NT2/D1 (cell line): ENCODE results near the gene COL23A1.

Source experiments
- DNase-seq: peaks from one replicate; pipeline ENCODE4 v3.0.0-alpha.2; 2011; ENCODE audit warnings: low read depth, low spot score
- H3K27me3 ChIP-seq: 2 replicates; pipeline ENCODE4 v1.6.0; 2011; ENCODE audit warnings: mild to moderate bottlenecking; ENCODE audit not compliant: insufficient read length, insufficient read depth
- H3K36me3 ChIP-seq: 2 replicates; pipeline ENCODE4 v1.6.1; 2011; ENCODE audit warnings: mild to moderate bottlenecking, low read length, mixed read lengths; ENCODE audit not compliant: insufficient read depth, insufficient read length
- H3K4me1 ChIP-seq: 2 replicates; pipeline ENCODE4 v1.5.1; 2011; ENCODE audit not compliant: insufficient read depth, insufficient read length
- H3K4me3 ChIP-seq: 2 replicates; pipeline ENCODE4 v1.5.1; 2011; ENCODE audit warnings: low read depth; ENCODE audit not compliant: insufficient read length
- H3K9ac ChIP-seq: 2 replicates; pipeline ENCODE4 v1.6.0; 2011; ENCODE audit warnings: low read depth; ENCODE audit not compliant: insufficient read length
- H3K9me3 ChIP-seq: 2 replicates; pipeline ENCODE4 v1.5.1; 2011; ENCODE audit warnings: mild to moderate bottlenecking, low read length; ENCODE audit not compliant: insufficient read depth
- SUZ12 ChIP-seq: IDR thresholded peaks from 2 replicates; pipeline ENCODE4 v1.6.1; 2011; ENCODE audit not compliant: insufficient read length, insufficient read depth; ENCODE audit errors: extremely low read depth
- YY1 ChIP-seq: IDR thresholded peaks from 2 replicates; pipeline ENCODE4 v1.6.1; 2011; ENCODE audit not compliant: insufficient read length, insufficient read depth
- ZNF274 ChIP-seq: IDR thresholded peaks from 2 replicates; pipeline ENCODE4 v1.6.1; 2011; ENCODE audit warnings: mild to moderate bottlenecking, low read depth, low read length

The COL23A1 gene

GRCh38 chr5:178440181-178440580, 150.0 kb downstream of the COL23A1 start:
- Histone ChIP-seq H3K27me3 (no peaks in the 10 kb centered on the region), H3K9me3 (no peaks in the 10 kb centered on the region), H3K9ac (no peak overlapping the region), H3K36me3 (no peaks in the 10 kb centered on the region), H3K4me3 (no peak overlapping the region), H3K4me1 (peaks cover 3% of the 10 kb centered on the region)
- TF ChIP-seq YY1 (no peak), ZNF274 (no peak), SUZ12 (no peak)
- no peak for DNase-seq

GRCh38 chr5:178439493-178440180, 150.6 kb downstream of the COL23A1 start:
- H3K36me3 ChIP-seq: no peaks in the 10 kb centered on the region
- peaks cover 4% of the 10 kb centered on the region for H3K4me1 ChIP-seq
- no peak overlapping the region for H3K4me3 ChIP-seq
- no peak for DNase-seq
- no peaks in the 10 kb centered on the region for H3K9me3 ChIP-seq
- TF ChIP-seq ZNF274 (no peak), SUZ12 (no peak), YY1 (no peak)
- H3K27me3 ChIP-seq: no peaks in the 10 kb centered on the region
- H3K9ac ChIP-seq: no peak overlapping the region

- Histone ChIP-seq H3K27me3 (no peaks in the 10 kb centered on the region), H3K9ac (no peak overlapping the region), H3K9me3 (no peaks in the 10 kb centered on the region), H3K4me3 (no peak overlapping the region), H3K4me1 (peaks cover 7% of the 10 kb centered on the region), H3K36me3 (no peaks in the 10 kb centered on the region)
- no peak for TF ChIP-seq YY1
- TF ChIP-seq SUZ12: no peak
- no peak for TF ChIP-seq ZNF274
- DNase-seq: no peak
These were observed 151.4 kb downstream of the COL23A1 start for GRCh38 chr5:178438796-178439195.

- TF ChIP-seq SUZ12 (no peak), YY1 (no peak), ZNF274 (no peak)
- H3K4me1 ChIP-seq: peaks cover 7% of the 10 kb centered on the region
- no peak overlapping the region for H3K4me3 ChIP-seq
- H3K9me3 ChIP-seq: no peaks in the 10 kb centered on the region
- H3K9ac ChIP-seq: no peak overlapping the region
- no peaks in the 10 kb centered on the region for H3K27me3 ChIP-seq
- no peaks in the 10 kb centered on the region for H3K36me3 ChIP-seq
- DNase-seq: no peak
These were observed 152.7 kb downstream of the COL23A1 start for GRCh38 chr5:178437386-178438075.

- peaks cover 7% of the 10 kb centered on the region for H3K4me1 ChIP-seq
These were observed 153.8 kb downstream of the COL23A1 start for GRCh38 chr5:178436326-178436940.

GRCh38 chr5:178435321-178436238, 154.6 kb downstream of the COL23A1 start:
- no peak for TF ChIP-seq SUZ12
- no peak for TF ChIP-seq ZNF274
- TF ChIP-seq YY1: no peak
- no peak for DNase-seq
- Histone ChIP-seq H3K4me1 (peaks cover 7% of the 10 kb centered on the region), H3K9ac (no peak overlapping the region), H3K27me3 (no peaks in the 10 kb centered on the region), H3K36me3 (no peaks in the 10 kb centered on the region), H3K9me3 (no peaks in the 10 kb centered on the region), H3K4me3 (no peak overlapping the region)

More at GRCh38 chr5:178436326-178436940, 153.8 kb downstream of the COL23A1 start:
- Histone ChIP-seq H3K9ac (no peak overlapping the region), H3K4me3 (no peak overlapping the region), H3K9me3 (no peaks in the 10 kb centered on the region), H3K27me3 (no peaks in the 10 kb centered on the region), H3K36me3 (no peaks in the 10 kb centered on the region)
- no peak for DNase-seq
- no peak for TF ChIP-seq ZNF274
- TF ChIP-seq YY1: no peak
- no peak for TF ChIP-seq SUZ12

GRCh38 chr5:178434851-178435250, 155.3 kb downstream of the COL23A1 start:
- Histone ChIP-seq H3K27me3 (no peaks in the 10 kb centered on the region), H3K36me3 (no peaks in the 10 kb centered on the region), H3K9me3 (no peaks in the 10 kb centered on the region), H3K4me1 (peaks cover 7% of the 10 kb centered on the region), H3K9ac (no peak overlapping the region), H3K4me3 (no peak overlapping the region)
- TF ChIP-seq SUZ12: no peak
- TF ChIP-seq YY1: no peak
- TF ChIP-seq ZNF274: no peak
- DNase-seq: no peak
